NT2/D1 (cell line): ENCODE data around the gene ZSWIM5.

Experiments
- SUZ12 ChIP-seq: IDR thresholded peaks from 2 replicates; pipeline ENCODE4 v1.6.1; 2011; ENCODE audit not compliant: insufficient read length, insufficient read depth; ENCODE audit errors: extremely low read depth
- ZNF274 ChIP-seq: IDR thresholded peaks from 2 replicates; pipeline ENCODE4 v1.6.1; 2011; ENCODE audit warnings: mild to moderate bottlenecking, low read depth, low read length

DNA sequence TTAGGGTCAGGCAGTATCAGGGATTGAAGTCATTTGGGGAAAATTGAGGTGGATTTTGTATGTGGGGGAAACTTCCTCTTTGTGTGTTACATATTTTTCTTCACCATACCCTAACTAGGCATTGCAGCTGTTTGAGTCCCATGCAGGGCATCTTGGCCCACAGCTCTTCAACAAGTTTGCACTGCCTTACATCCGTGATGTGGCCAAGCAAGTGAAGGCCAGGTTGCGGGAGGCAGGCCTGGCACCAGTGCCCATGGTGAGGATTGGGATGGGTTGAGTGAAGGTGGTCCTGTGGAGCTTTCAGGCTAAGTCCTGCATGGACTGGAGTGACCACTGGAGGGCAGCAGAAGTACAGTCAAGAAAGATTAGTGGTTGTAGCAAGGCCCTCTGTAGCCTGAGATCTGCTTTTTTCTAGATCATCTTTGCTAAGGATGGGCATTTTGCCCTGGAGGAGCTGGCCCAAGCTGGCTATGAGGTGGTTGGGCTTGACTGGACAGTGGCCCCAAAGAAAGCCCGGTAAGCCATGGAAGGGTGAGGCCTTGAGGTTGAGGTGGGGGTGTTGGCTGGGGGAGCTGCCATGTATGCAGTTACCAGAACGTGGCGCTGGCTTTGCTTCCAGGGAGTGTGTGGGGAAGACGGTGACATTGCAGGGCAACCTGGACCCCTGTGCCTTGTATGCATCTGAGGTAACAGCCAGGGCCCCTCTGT lies 191.9 kb downstream of the ZSWIM5 start:
- TF ChIP-seq SUZ12 = no peak
- no peak for TF ChIP-seq ZNF274
